DND-41 (cell line): ENCODE data around the gene PAAF1.
"Not testable (repeated sequence)": the region's sequence is repeated elsewhere in the genome, so short reads cannot be mapped to it uniquely, and the experiment has no call there.

Source experiments
- ATAC-seq: fragments of 200-7000 bp; cut with Tn5 transposase; 3 replicates; pipeline ENCODE4 v1.9.1; 2021; ENCODE audit warnings: low read depth; ENCODE audit not compliant: insufficient read depth
- DNase-seq: peaks from one replicate; pipeline ENCODE4 v3.0.0-alpha.2; 2020
- H2AFZ ChIP-seq: 2 replicates; pipeline ENCODE4 v1.6.0; 2012; ENCODE audit warnings: low read depth, low read length
- H3K27ac ChIP-seq: 2 replicates; pipeline ENCODE4 v1.5.1; 2012; ENCODE audit warnings: low read length, inconsistent platforms
- H3K27me3 ChIP-seq: fragments of 200-600 bp; sonication (generic); 2 replicates; pipeline ENCODE4 v1.6.0; 2012; ENCODE audit warnings: low read length, mild to moderate bottlenecking, inconsistent platforms; ENCODE audit not compliant: insufficient read depth, poor library complexity
- H3K36me3 ChIP-seq: 2 replicates; pipeline ENCODE4 v1.5.1; 2012; ENCODE audit warnings: low read length, inconsistent platforms; ENCODE audit not compliant: insufficient read depth
- H3K4me1 ChIP-seq: 2 replicates; pipeline ENCODE4 v1.5.1; 2012; ENCODE audit warnings: mild to moderate bottlenecking, low read length; ENCODE audit not compliant: insufficient read depth
- H3K4me2 ChIP-seq: 2 replicates; pipeline ENCODE4 v1.6.0; 2012; ENCODE audit warnings: mild to moderate bottlenecking, moderate library complexity, low read length, inconsistent platforms; ENCODE audit not compliant: insufficient read depth
- H3K4me3 ChIP-seq, 2 experiments: fragments of 200-600 bp in 1 of 2; shearing (Covaris generic) in 1 of 2; 2 replicates each; pipeline ENCODE4 v1.5.1; 2012 to 2016; ENCODE audit warnings: inconsistent platforms in 2 of 2, low read length in 2 of 2, mild to moderate bottlenecking in 2 of 2, low read depth in 1 of 2, moderate library complexity in 1 of 2
- H3K79me2 ChIP-seq: 2 replicates; pipeline ENCODE4 v1.6.0; 2012; ENCODE audit warnings: low read length, inconsistent platforms; ENCODE audit not compliant: insufficient read depth
- H3K9ac ChIP-seq: 2 replicates; pipeline ENCODE4 v1.6.0; 2012; ENCODE audit warnings: low read depth, mild to moderate bottlenecking, inconsistent platforms, low read length, moderate library complexity
- H3K9me3 ChIP-seq: 2 replicates; pipeline ENCODE4 v1.5.1; 2012; ENCODE audit warnings: low read length, moderate library complexity, mild to moderate bottlenecking, inconsistent platforms; ENCODE audit not compliant: insufficient read depth, severe bottlenecking
- H4K20me1 ChIP-seq: 2 replicates; pipeline ENCODE4 v1.6.0; 2012; ENCODE audit warnings: low read length; ENCODE audit not compliant: insufficient read depth
- CTCF ChIP-seq: IDR thresholded peaks from 2 replicates; pipeline ENCODE4 v1.5.1; 2012; ENCODE audit warnings: borderline replicate concordance, low read length, moderate library complexity, mild to moderate bottlenecking; ENCODE audit not compliant: poor library complexity, severe bottlenecking; ENCODE audit errors: extremely low read depth
- EZH2 ChIP-seq: IDR thresholded peaks from 3 replicates; pipeline ENCODE4 v1.6.1; 2012; ENCODE audit warnings: borderline replicate concordance, low read depth, mild to moderate bottlenecking, moderate library complexity, low read length, inconsistent platforms; ENCODE audit not compliant: severe bottlenecking

Gene PAAF1

GRCh38 chr11:73932781-73933180, 56.0 kb downstream of the PAAF1 start:
- no peaks in the 10 kb centered on the region for H3K79me2 ChIP-seq
- no peaks in the 10 kb centered on the region for H3K4me1 ChIP-seq
- DNase-seq: no peak
- no peak overlapping the region for H2AFZ ChIP-seq
- peaks cover 1% of the 10 kb centered on the region for H3K9me3 ChIP-seq
- H3K4me2 ChIP-seq: no peak overlapping the region
- no peak overlapping the region for H3K9ac ChIP-seq
- peaks cover 21% of the 10 kb centered on the region; the same call in 1 of the 2 replicates for H3K36me3 ChIP-seq
- H3K27ac ChIP-seq: no peak overlapping the region
- TF ChIP-seq EZH2: no peak
- TF ChIP-seq CTCF: no peak
- ATAC-seq: no peak
- H3K27me3 ChIP-seq: no peaks in the 10 kb centered on the region
- no peak overlapping the region for H3K4me3 ChIP-seq
- H4K20me1 ChIP-seq: no peaks in the 10 kb centered on the region

- not testable (repeated sequence) for H3K79me2 ChIP-seq, H3K9ac ChIP-seq, H3K27ac ChIP-seq, DNase-seq, H3K4me2 ChIP-seq, H3K4me3 ChIP-seq, H3K27me3 ChIP-seq, H2AFZ ChIP-seq, H4K20me1 ChIP-seq, H3K4me1 ChIP-seq, ATAC-seq, H3K36me3 ChIP-seq
- H3K9me3 ChIP-seq: peaks cover 15% of the 10 kb centered on the region
These were observed 59.2 kb downstream of the PAAF1 start for GRCh38 chr11:73936047-73936446.

- Histone ChIP-seq H4K20me1 (no peaks in the 10 kb centered on the region), H3K36me3 (no peaks in the 10 kb centered on the region), H3K4me1 (no peaks in the 10 kb centered on the region), H3K27ac (no peak overlapping the region), H2AFZ (no peak overlapping the region), H3K79me2 (no peaks in the 10 kb centered on the region), H3K9ac (no peak overlapping the region), H3K4me2 (no peak overlapping the region), H3K4me3 (no peak overlapping the region), H3K27me3 (no peaks in the 10 kb centered on the region), H3K9me3 (peaks cover 23% of the 10 kb centered on the region)
- DNase-seq: no peak
- no peak for ATAC-seq
- no peak for TF ChIP-seq EZH2
- no peak for TF ChIP-seq CTCF
These were observed 62.3 kb downstream of the PAAF1 start for GRCh38 chr11:73939096-73939495.

DNA sequence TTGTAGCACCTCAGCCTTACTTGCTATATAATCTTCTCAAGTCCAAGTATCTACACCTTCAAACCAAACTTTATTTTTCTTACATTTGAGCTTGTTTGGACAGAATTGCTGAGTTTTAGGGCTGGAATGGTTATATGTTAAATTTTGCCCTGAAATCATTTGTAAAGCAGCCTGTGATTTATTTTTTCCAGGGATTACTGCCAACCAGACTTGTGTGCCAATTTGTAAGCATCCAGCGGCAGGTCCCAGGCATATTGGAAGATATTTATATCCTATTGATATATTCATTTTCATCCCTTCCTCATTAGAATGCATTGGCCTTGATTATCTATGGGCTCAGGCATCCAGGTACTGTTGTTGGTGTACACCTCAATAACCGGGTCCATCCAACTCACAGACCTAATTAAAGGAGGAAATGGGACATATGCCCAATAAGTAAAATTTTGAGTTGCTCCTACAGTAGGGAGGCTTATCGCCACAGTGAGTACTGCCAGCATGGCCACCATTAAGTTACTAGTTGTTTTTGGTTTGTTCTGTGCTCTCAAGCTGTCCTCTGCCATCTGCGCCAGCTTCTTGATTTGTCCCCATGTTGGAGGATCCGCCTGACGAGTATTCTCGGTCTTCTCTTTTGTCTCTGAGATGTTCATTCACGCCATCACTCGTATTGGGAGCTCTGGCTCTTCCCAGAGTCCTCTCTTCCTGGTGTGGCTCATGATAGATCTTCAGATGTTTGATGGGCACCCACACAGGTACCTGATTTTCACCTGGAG, 64.2 kb downstream of the PAAF1 start:
- H3K9ac ChIP-seq: no peak overlapping the region
- no peaks in the 10 kb centered on the region for H3K79me2 ChIP-seq
- no peak overlapping the region for H3K4me2 ChIP-seq
- no peaks in the 10 kb centered on the region for H4K20me1 ChIP-seq
- no peaks in the 10 kb centered on the region for H3K27me3 ChIP-seq
- ATAC-seq (no peak), DNase-seq (no peak)
- no peaks in the 10 kb centered on the region for H3K4me1 ChIP-seq
- no peak overlapping the region for H3K4me3 ChIP-seq
- TF ChIP-seq CTCF: no peak
- no peak for TF ChIP-seq EZH2
- H3K27ac ChIP-seq: no peak overlapping the region
- H3K36me3 ChIP-seq: no peaks in the 10 kb centered on the region
- H2AFZ ChIP-seq: no peak overlapping the region
- H3K9me3 ChIP-seq: peaks cover 23% of the 10 kb centered on the region
